Thoracic aorta (tissue), 2 donors: Measurements from ENCODE around the gene KRTAP5-7. TPM values are rescaled to one million over a fixed set of nuclear protein-coding genes. Genes with fewer than 3 reads are reported as not detected.

Source experiments
- ATAC-seq: fragments of 150-250 bp; one replicate; pipeline ENCODE4 v1.8.0; 2017; ENCODE audit warnings: low read depth; ENCODE audit not compliant: insufficient number of reproducible peaks, low FRiP score
- DNase-seq: peaks from one replicate; pipeline ENCODE4 v3.0.0-alpha.2; 2020; ENCODE audit warnings: low spot score
- H3K27ac ChIP-seq, 2 donors: fragments of 200-600 bp; sonication (generic); 1 replicate in 1 of 2; 2 replicates in 1 of 2; pipeline ENCODE4 v1.5.1; 2016; ENCODE audit warnings: mild to moderate bottlenecking in 2 of 2, moderate library complexity in 2 of 2
- H3K27me3 ChIP-seq: fragments of 200-600 bp; sonication (generic); replicated peaks from 2 replicates; pipeline ENCODE4 v1.6.0; 2016; ENCODE audit warnings: mild to moderate bottlenecking; ENCODE audit not compliant: insufficient read depth
- H3K36me3 ChIP-seq: fragments of 200-600 bp; sonication (generic); one replicate; pipeline ENCODE4 v1.5.1; 2016
- H3K4me1 ChIP-seq, 2 donors: fragments of 200-600 bp; sonication (generic); 1 replicate in 1 of 2; 2 replicates in 1 of 2; pipeline versions ENCODE4 v1.5.1 to v1.6.0; 2016; ENCODE audit warnings: low read depth in 2 of 2, mild to moderate bottlenecking in 1 of 2; ENCODE audit not compliant: control insufficient read depth in 1 of 2
- H3K4me3 ChIP-seq: fragments of 200-600 bp; sonication (generic); 2 replicates; pipeline ENCODE4 v1.5.1; 2016; ENCODE audit warnings: mild to moderate bottlenecking
- H3K9me3 ChIP-seq: fragments of 200-600 bp; sonication (generic); 2 replicates; pipeline ENCODE4 v1.5.1; 2016
- total RNA-seq, 2 donors: library from RNA; depleted of rRNA; stranded (reverse); fragments of >200 nt; gene quantifications; one replicate each; pipeline versions ENCODE4 v1.1.0 to v1.2.3, GENCODE V29; 2016
- TF ChIP-seq, protein P1 (sequence below): fragments of 200-600 bp; sonication (generic); IDR thresholded peaks from one replicate; pipeline ENCODE4 v1.5.1; 2019; ENCODE audit warnings: antibody characterized with exemption

Gene KRTAP5-7
- total RNA-seq, 2 donors from 2014 or later: not detected

DNA sequence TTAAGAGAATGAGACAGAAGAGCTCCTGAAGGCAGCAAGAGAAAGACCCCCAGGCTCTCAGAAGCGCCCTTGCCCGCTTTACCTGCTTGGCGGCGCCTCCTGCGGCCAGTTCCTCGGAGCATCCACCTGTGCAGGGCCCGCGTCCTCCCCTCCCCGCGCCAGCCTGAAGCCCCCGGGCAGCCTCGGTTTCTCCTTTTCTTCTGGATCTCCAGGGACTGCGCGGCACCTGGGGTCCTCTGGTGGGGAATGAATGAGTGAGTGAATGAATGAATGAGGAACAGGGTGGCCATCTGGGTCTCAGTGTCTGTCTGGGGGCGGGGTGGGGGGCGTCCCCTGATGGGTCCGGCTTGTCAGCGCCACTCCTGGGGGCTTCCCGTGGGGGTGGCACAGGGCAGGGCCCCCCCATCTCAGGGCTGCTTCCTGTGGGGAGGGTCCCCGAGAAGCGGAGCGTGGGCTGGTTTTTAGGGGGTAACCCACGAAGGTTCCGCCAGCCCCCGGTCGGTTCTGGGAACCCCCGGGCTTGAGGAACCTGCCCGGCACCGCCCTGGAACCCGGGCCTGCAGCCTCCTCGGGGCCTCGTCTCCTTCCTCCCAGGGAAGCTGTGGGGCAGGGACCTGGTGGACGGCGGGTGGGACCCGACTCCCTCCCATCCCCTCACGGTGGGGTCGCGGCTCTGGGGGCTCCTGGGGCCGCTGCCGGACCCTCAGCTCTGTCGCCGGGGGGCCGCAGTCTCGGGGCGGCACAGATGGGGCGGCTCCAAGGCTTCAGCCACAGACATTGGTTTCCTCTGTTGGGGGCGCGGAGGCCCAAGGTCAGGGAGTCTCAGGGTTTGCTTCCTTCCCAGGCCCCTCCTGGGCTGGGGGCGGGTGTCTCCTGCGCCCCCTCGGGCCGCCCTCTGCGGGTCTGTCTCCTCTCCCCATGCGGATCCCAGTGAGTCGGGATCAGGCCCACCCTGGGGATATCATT is 8.3 kb upstream of the KRTAP5-7 start:
- Histone ChIP-seq H3K36me3 (no peaks in the 10 kb centered on the region), H3K27ac (no peak overlapping the region), H3K9me3 (no peaks in the 10 kb centered on the region), H3K4me3 (no peak overlapping the region), H3K27me3 (no peaks in the 10 kb centered on the region), H3K4me1 (no peaks in the 10 kb centered on the region)
- ATAC-seq (no peak), DNase-seq (no peak)
- TF ChIP-seq, protein P1, sequence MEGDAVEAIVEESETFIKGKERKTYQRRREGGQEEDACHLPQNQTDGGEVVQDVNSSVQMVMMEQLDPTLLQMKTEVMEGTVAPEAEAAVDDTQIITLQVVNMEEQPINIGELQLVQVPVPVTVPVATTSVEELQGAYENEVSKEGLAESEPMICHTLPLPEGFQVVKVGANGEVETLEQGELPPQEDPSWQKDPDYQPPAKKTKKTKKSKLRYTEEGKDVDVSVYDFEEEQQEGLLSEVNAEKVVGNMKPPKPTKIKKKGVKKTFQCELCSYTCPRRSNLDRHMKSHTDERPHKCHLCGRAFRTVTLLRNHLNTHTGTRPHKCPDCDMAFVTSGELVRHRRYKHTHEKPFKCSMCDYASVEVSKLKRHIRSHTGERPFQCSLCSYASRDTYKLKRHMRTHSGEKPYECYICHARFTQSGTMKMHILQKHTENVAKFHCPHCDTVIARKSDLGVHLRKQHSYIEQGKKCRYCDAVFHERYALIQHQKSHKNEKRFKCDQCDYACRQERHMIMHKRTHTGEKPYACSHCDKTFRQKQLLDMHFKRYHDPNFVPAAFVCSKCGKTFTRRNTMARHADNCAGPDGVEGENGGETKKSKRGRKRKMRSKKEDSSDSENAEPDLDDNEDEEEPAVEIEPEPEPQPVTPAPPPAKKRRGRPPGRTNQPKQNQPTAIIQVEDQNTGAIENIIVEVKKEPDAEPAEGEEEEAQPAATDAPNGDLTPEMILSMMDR: no peak

DNA sequence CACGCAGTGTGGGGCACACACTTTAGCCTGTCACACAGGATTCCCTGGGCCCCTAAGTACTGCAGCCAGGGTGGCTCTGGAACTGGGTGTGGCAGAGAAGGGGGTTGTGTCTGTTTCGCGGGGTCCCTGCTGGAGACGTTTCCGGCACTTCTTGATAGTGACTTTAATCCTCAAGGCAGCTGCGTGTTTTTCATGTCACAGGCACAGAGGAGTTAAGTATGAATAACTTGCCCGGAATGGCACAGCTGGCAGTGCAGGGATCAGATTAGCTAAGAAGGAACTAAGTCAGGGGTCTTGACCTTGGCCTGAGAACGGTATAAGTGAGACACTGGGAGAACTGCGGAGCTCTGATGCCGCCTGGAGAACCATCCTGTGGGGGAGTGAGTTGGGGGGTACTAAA is 7.5 kb upstream of the KRTAP5-7 start:
- Histone ChIP-seq H3K4me3 (no peak overlapping the region), H3K27me3 (no peaks in the 10 kb centered on the region), H3K36me3 (no peaks in the 10 kb centered on the region), H3K4me1 (no peaks in the 10 kb centered on the region), H3K27ac (no peak overlapping the region), H3K9me3 (no peaks in the 10 kb centered on the region)
- ATAC-seq (no peak), DNase-seq (no peak)
- TF ChIP-seq, protein P1: no peak

DNA sequence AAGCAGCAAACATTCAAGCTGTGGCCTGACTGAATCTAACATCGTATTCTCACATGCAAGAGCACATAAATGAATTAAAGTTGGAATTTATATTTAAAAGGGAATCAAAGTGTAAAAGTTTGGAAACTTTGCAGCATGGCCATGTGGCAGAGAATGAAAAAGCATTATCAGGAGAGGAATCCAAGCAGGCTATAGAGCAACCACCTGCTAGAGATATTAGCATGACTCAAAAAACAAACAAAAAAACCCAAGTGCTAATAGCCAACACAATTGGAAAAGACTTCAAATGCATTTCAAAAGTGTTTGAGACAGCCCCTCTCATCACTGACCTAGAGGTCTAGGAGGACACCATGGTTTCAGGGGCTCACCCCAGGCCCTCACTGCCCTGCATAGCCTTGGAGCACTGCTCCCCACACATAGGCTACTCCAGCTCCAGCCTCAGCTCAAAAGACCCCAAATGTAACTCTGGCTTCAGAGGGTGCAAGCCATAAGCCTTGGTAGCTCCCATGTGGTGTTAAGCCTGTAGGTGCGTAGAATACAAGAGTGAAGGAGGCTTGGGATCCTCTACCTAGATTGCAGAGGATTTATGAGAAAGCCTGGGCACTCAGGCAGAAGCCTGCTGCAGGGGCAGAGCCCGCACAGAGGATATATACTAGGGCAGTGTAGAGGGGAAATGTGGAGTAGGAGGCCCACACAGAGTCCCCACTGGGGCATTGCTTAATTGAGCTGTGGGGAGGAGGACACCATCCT is 1.7 kb upstream of the KRTAP5-7 start:
- Histone ChIP-seq H3K27ac (no peak overlapping the region), H3K4me3 (no peak overlapping the region), H3K9me3 (no peaks in the 10 kb centered on the region), H3K36me3 (no peaks in the 10 kb centered on the region), H3K4me1 (no peaks in the 10 kb centered on the region), H3K27me3 (no peaks in the 10 kb centered on the region)
- TF ChIP-seq, protein P1: no peak
- no peak for ATAC-seq
- no peak for DNase-seq

DNA sequence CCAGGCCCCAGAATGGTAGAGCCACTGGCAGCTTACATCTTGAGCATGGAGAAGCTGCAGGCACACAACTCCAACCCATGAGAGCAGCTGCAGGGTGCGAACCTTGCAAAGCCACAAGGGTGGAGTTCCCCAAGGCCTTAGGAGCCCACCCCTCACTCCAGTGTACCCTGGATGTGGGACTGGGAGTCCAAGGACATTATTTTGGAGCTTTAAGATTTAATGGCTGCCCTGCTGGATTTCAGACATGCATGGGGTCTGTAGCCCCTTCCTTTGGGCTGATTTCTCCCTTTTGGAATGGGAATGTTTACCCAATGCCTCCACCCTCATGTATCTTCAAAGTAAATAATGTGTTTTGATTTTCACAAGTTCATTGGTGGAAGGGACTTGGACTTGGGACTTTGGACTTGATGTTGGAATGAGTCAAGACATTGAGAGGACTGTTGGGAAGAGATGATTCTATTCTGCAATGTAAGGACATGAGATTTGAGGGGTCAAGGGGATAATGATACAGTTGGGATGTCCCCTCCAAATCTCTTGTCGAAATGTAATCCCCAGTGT is 1.1 kb upstream of the KRTAP5-7 start:
- no peaks in the 10 kb centered on the region for H3K4me1 ChIP-seq
- DNase-seq: no peak
- TF ChIP-seq, protein P1: no peak

More for the DNA sequence above, 1.1 kb upstream of the KRTAP5-7 start:
- H3K9me3 ChIP-seq: no peaks in the 10 kb centered on the region
- H3K27me3 ChIP-seq: no peaks in the 10 kb centered on the region
- no peaks in the 10 kb centered on the region for H3K36me3 ChIP-seq
- H3K4me3 ChIP-seq: no peak overlapping the region
- H3K27ac ChIP-seq: no peak overlapping the region
- ATAC-seq: no peak
